ENCODE data around the gene GPR156.

The GPR156 gene

DNA sequence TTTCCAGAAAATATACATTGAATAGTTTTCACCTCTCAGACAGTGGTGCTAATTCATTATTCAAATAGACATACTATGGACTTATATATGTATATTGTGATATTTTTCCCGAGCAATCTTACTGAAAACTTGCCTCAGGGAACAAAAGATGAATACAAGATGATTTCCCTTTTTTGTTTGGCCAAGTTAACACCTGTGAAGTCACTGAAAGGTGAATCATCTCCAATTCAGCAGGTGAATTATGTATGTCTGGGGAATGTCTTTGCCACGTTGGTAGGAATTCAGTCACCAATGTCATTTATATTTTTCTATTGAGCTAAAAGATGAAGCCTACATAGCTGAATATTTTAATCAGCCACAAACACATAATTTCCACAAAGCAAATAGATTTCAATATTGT lies 88.2 kb downstream of the GPR156 start:
- no peak overlapping the region for H3K27ac ChIP-seq
- TF ChIP-seq, protein P1, sequence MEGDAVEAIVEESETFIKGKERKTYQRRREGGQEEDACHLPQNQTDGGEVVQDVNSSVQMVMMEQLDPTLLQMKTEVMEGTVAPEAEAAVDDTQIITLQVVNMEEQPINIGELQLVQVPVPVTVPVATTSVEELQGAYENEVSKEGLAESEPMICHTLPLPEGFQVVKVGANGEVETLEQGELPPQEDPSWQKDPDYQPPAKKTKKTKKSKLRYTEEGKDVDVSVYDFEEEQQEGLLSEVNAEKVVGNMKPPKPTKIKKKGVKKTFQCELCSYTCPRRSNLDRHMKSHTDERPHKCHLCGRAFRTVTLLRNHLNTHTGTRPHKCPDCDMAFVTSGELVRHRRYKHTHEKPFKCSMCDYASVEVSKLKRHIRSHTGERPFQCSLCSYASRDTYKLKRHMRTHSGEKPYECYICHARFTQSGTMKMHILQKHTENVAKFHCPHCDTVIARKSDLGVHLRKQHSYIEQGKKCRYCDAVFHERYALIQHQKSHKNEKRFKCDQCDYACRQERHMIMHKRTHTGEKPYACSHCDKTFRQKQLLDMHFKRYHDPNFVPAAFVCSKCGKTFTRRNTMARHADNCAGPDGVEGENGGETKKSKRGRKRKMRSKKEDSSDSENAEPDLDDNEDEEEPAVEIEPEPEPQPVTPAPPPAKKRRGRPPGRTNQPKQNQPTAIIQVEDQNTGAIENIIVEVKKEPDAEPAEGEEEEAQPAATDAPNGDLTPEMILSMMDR (conservative IDR thresholded peaks at IDR 0.05) = no peak
- TF ChIP-seq ZFX (IDR thresholded peaks at IDR 0.05) = no peak

DNA sequence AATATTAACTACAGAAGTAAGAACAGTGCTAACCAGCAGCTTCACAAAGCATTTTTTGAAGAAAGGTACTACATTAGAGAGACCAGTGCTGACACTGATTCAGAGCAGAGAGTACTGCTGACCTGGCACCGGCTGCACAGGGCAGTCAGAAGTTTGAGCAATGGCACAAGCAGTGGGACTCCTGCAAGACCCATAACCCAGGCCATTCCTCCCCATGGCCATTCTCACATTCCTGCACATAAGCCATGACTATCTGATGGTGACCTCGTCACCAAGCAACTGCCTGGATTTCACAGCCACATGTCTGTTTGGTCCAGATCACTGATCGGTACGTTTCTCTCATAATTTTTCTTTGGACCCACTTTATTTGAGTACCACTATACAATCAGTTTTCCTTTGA lies 88.7 kb downstream of the GPR156 start:
- no peak for TF ChIP-seq ZFX (IDR thresholded peaks at IDR 0.05)
- TF ChIP-seq, protein P1 (conservative IDR thresholded peaks at IDR 0.05) = no peak
- no peak overlapping the region for H3K27ac ChIP-seq

DNA sequence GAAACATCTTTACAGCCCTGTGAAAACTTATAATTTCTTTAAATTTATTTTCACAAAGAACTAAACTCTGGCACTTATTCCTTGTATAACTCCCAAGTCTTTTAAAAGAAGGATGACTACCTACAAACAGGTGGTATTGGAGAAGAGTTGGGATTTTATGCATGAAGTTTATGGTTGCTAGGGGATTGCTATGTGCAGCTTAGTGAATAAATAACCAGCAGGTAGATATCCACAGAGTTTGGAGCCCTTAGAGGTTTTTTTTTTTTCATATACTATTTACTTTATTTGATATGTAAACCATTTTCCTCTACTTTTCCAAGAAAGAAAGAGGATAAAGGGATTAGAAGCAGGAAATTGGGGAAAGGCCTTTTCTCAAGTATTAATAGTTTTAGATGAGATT lies 91.5 kb downstream of the GPR156 start:
- TF ChIP-seq, protein P1 (conservative IDR thresholded peaks at IDR 0.05) = no peak
- no peak for TF ChIP-seq ZFX (IDR thresholded peaks at IDR 0.05)
- H3K27ac ChIP-seq = no peak overlapping the region

DNA sequence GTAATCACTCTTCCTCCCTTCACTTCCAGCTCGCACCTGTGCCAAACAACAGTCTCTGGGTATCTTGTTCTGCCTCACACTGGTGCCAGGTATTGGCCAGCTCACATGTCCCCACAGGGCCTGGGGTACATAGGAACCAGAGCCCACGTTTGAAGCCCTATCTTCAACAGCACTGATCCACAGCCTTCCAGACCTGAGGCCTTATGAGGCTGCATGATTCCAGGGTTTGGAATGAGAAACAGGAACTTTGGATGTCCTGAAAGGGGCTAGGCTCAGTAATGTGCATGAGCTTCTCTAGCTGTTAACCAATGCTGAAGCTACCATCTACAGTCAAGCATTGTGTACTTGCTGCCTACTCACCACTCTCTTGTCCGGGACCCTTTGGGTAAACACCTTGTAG lies 92.4 kb downstream of the GPR156 start:
- no peak for TF ChIP-seq ZFX (IDR thresholded peaks at IDR 0.05)

DNA sequence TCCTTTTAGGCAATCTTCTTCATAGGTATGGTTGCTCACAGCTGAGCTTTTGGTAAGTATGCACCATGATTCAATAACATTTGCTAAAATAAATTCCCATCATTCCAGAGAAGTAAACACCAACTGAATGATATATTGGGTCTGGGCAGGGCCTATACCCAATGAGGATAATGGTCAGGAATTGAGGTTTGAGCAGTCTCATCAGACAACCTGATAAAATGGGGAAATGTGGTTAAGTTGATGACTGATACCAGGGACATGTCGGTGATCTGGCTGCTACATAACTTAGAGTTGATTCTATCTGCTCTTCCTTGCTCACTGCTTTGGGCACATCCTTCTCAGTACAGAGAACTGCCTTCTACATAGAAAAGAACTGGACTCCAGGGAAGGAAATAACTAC lies 92.9 kb downstream of the GPR156 start:
- no peak overlapping the region for H3K27ac ChIP-seq
- no peak for TF ChIP-seq ZFX (IDR thresholded peaks at IDR 0.05)
- TF ChIP-seq, protein P1 (conservative IDR thresholded peaks at IDR 0.05) = no peak

More for the DNA sequence above, 92.4 kb downstream of the GPR156 start:
- no peak overlapping the region for H3K27ac ChIP-seq

DNA sequence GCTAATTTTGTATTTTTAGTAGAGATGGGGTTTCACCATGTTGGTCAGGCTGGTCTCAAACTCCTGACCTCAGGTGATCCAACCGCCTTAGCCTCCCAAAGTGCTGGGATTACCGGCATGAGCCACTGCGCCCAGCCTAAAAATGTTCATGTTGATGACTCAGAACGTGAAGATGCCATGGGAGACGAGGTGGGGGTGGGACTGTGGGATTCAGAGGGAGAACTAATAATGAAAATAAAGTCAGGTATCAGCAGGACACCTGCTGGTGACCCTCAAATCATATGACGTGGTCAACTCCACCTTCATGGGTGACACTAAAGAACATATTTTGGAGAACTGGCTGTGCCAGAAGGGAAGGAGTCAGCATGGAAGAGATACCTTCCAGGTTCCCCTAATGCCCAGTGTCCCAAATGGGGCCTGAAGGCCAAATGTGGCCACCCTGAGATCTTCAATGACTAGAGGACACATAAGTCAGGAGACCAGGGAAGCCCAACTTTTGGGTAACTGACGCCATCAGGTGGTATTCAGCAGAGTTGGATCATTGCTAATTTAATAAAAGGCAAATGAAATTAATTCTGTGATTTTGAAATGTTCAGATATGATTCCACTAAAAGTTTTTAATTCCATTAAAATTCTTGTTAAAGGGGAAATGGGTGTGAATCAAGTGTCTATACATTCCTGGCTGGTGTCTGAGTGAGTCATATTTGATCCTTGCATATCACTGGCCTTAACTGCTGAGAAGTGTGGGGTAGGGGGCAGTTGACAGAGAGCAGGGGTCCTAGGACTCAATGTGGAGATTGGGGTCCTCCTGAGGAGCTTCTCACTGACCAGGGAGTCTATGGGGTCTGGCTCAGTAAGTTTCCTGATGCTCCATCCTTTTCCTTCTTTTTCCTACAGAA lies 102.2 kb downstream of the GPR156 start:
- H3K27ac ChIP-seq = no peak overlapping the region

DNA sequence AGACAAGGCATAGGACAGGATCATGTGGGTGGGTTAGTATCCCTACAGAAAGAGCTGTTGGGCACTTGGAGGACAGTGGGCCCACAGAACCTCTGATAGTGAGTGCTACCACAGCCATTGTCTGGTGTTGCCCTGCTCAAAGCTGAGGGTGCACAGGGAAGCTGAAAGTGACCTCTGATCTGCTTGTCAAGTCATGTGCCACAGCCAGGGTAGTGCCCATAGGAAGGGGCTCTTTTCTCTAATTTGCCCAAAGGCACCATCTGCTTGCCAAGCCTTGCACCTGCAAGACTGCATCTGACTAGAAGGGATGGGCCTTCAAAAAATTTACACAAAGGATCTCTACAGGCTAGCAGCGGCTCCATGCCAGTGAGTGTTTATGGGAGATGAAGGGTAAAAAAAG lies 103.4 kb downstream of the GPR156 start:
- H3K27ac ChIP-seq = no peak overlapping the region
- no peak for TF ChIP-seq ZFX (IDR thresholded peaks at IDR 0.05)
- TF ChIP-seq, protein P1 (conservative IDR thresholded peaks at IDR 0.05) = no peak

More for the DNA sequence above, 102.2 kb downstream of the GPR156 start:
- no peak for TF ChIP-seq ZFX (IDR thresholded peaks at IDR 0.05)
- TF ChIP-seq, protein P1 (conservative IDR thresholded peaks at IDR 0.05) = peak; percentile 59
